Endothelial cell of umbilical vein (primary cell): ENCODE measurements around the gene TBC1D14.

Experiments
- MAX ChIP-seq: IDR thresholded peaks from 2 replicates; pipeline ENCODE4 v1.6.1; 2011; ENCODE audit not compliant: insufficient read depth, insufficient read length
- POLR2A ChIP-seq: IDR thresholded peaks from 2 replicates; pipeline ENCODE4 v1.6.1; 2012; ENCODE audit warnings: low read depth, mild to moderate bottlenecking, control low read depth, low read length
- POLR2AphosphoS5 ChIP-seq: IDR thresholded peaks from 2 replicates; pipeline ENCODE4 v1.6.1; 2012; ENCODE audit warnings: low read depth, mild to moderate bottlenecking, control low read depth, low read length, moderate library complexity; ENCODE audit not compliant: insufficient read depth

- TF ChIP-seq POLR2A (no peak), MAX (no peak), POLR2AphosphoS5 (no peak)
These were observed 132.3 kb downstream of the TBC1D14 start for GRCh38 chr4:7041801-7042502.
